Measurements from ENCODE around the gene GSG1L. TPM values are rescaled to one million over a fixed set of nuclear protein-coding genes. Genes with fewer than 3 reads are reported as not detected.
A peak's percentile ranks its signal among the peaks of the same experiment; 100 is the strongest.

The GSG1L gene
- total and polyA plus RNA-seq, 4 experiments from 2014 or later: 0.27 TPM; not detected in 3

DNA sequence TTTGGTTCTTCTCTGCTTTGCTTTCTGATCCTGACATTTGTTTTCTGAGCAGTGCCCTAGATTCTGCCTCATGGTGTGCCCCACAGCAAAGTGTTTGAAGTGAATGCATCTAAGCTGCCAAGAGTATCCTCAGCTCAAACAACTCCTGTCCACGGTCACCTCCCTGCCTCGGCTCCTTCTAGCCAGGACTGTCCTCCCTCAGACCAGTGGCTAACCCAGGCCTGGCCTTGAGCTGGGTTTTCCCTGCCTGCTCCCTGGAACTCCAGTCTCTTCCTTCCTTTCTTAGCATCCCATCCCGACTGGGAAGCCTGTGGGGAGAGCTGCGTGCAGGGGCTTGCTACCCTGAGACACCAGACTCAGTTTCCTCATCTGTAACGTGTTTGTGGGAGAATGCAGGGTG lies 256.5 kb downstream of the GSG1L start:
- Mint-ChIP-seq H3K27me3 (peaks cover 16 to 24% of the 10 kb centered on the region in 2 donors), H3K4me3 (no peak overlapping the region), H3K27ac (no peak overlapping the region), H3K36me3 (no peaks in the 10 kb centered on the region), H3K4me1 (peaks cover 4 to 9% (median 9%) of the 10 kb centered on the region in 4 donors), H3K9me3 (peaks cover 0 to 4% (median 0%) of the 10 kb centered on the region in 8 donors)
- no peaks in the 10 kb centered on the region for H3K9me3 ChIP-seq (ENCODE audit: control insufficient read depth in 1 of 2, low read length in 2 of 2)
- H3K4me1 ChIP-seq (ENCODE audit: insufficient read depth, low read length): no peaks in the 10 kb centered on the region
- DNase-seq: no peak
- intact Hi-C loops (cut with micrococcal nuclease): no loop called here
- ChIA-PET CTCF (ENCODE audit: partially characterized antibody) (no interaction called here), POLR2A (ENCODE audit: partially characterized antibody) (no interaction called here)
- no peak overlapping the region for H3K4me3 ChIP-seq (ENCODE audit: low read length in 2 of 2)
- no peaks in the 10 kb centered on the region for H3K36me3 ChIP-seq (ENCODE audit: insufficient read depth, low read length)
- no peaks in the 10 kb centered on the region for H3K27me3 ChIP-seq (ENCODE audit: insufficient read depth, low read length)
- H3K27ac ChIP-seq (ENCODE audit: low read depth, low read length): no peak overlapping the region

DNA sequence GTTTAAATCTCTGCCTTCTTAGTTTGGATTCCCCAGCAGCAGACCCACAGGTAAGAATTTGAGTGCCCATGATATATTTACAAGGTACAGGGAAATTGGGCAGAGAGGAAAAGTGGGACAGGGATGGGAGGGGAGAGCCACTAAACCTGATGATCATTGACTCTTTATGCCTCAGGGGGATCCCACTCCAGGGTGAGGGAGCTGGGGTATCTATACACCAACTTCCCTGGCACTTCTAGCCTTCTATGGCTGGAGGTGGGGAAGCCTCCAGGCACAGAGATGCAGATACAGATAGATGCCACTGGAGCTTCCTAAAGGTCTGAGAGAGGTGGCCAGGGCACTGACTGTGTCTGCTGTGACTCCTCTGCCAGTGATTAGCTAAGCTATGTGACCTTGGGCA lies 257.1 kb downstream of the GSG1L start:
- H3K36me3 ChIP-seq (ENCODE audit: insufficient read depth, low read length): no peaks in the 10 kb centered on the region
- Mint-ChIP-seq H3K27me3 (peaks cover 16 to 24% of the 10 kb centered on the region in 2 donors), H3K9me3 (peaks cover 0 to 4% (median 0%) of the 10 kb centered on the region in 8 donors), H3K4me1 (peaks cover 4 to 9% (median 9%) of the 10 kb centered on the region in 4 donors), H3K4me3 (no peak overlapping the region), H3K27ac (peak overlapping the region in 2 of 7 donors; percentile 33 to 59), H3K36me3 (no peaks in the 10 kb centered on the region)
- H3K4me1 ChIP-seq (ENCODE audit: insufficient read depth, low read length): no peaks in the 10 kb centered on the region
- H3K9me3 ChIP-seq (ENCODE audit: control insufficient read depth in 1 of 2, low read length in 2 of 2): no peaks in the 10 kb centered on the region
- CTCF ChIA-PET (ENCODE audit: partially characterized antibody): no interaction called here
- intact Hi-C loops (cut with micrococcal nuclease): no loop called here
- no peak overlapping the region for H3K27ac ChIP-seq (ENCODE audit: low read depth, low read length)
- POLR2A ChIA-PET (ENCODE audit: partially characterized antibody): no interaction called here
- no peak overlapping the region for H3K4me3 ChIP-seq (ENCODE audit: low read length in 2 of 2)
- no peak for DNase-seq
- no peaks in the 10 kb centered on the region for H3K27me3 ChIP-seq (ENCODE audit: insufficient read depth, low read length)

DNA sequence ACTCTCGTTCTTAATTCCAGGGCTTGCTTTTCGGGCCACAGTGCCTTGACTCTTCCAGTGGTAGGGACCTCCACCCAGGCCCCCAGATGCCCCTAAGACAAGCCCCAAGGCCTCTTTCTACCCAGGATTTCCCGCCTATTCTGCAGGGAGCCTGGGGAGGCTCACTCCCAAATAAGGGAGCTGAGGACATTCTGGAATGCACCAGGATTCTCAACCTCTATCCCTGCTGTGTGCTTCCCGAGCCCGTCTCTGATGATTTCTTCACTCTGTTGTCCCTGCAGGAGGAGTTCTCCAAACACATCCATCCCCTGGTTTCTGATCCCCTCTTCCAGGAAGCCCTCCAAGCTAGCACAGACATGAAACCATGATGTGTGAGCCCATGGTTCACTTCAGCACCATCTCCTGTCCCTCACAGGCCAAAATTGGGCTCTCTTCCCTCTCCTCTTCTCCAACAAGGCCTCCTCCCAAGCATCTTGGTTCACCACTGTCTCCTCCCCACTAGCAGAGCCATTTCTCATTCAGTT lies 257.6 kb downstream of the GSG1L start:
- no peaks in the 10 kb centered on the region for H3K36me3 ChIP-seq (ENCODE audit: insufficient read depth, low read length)
- intact Hi-C loops (cut with micrococcal nuclease): no loop called here
- no peaks in the 10 kb centered on the region for H3K4me1 ChIP-seq (ENCODE audit: insufficient read depth, low read length)
- Mint-ChIP-seq H3K9me3 (peaks cover 0 to 4% (median 0%) of the 10 kb centered on the region in 8 donors), H3K27ac (peak overlapping the region in 2 of 7 donors; percentile 33 to 59), H3K4me3 (no peak overlapping the region), H3K27me3 (peaks cover 16 to 25% of the 10 kb centered on the region in 2 donors), H3K4me1 (peaks cover 4 to 9% (median 9%) of the 10 kb centered on the region in 4 donors), H3K36me3 (no peaks in the 10 kb centered on the region)
- no peak for DNase-seq
- H3K27me3 ChIP-seq (ENCODE audit: insufficient read depth, low read length): no peaks in the 10 kb centered on the region
- H3K27ac ChIP-seq (ENCODE audit: low read depth, low read length): no peak overlapping the region
- CTCF ChIA-PET (ENCODE audit: partially characterized antibody): no interaction called here
- no peaks in the 10 kb centered on the region for H3K9me3 ChIP-seq (ENCODE audit: control insufficient read depth in 1 of 2, low read length in 2 of 2)
- POLR2A ChIA-PET (ENCODE audit: partially characterized antibody): no interaction called here
- H3K4me3 ChIP-seq (ENCODE audit: low read length in 2 of 2): no peak overlapping the region

- Mint-ChIP-seq H3K27me3 (peaks cover 14 to 23% of the 10 kb centered on the region in 2 donors), H3K4me1 (peaks cover 4 to 9% (median 9%) of the 10 kb centered on the region in 4 donors), H3K4me3 (peak overlapping the region in 5 of 8 donors; percentile 21 to 61 (median 57)), H3K36me3 (no peaks in the 10 kb centered on the region), H3K27ac (peak overlapping the region in 1 of 7 donors; percentile 6), H3K9me3 (peaks cover 0 to 4% (median 0%) of the 10 kb centered on the region in 8 donors)
- intact Hi-C loops (cut with micrococcal nuclease): no loop called here
- no peaks in the 10 kb centered on the region for H3K36me3 ChIP-seq (ENCODE audit: insufficient read depth, low read length)
- no peak overlapping the region for H3K27ac ChIP-seq (ENCODE audit: low read depth, low read length)
- H3K4me1 ChIP-seq (ENCODE audit: insufficient read depth, low read length): no peaks in the 10 kb centered on the region
- H3K27me3 ChIP-seq (ENCODE audit: insufficient read depth, low read length): no peaks in the 10 kb centered on the region
- no peaks in the 10 kb centered on the region for H3K9me3 ChIP-seq (ENCODE audit: control insufficient read depth in 1 of 2, low read length in 2 of 2)
- CTCF ChIA-PET (ENCODE audit: partially characterized antibody): no interaction called here
- no peak for DNase-seq
- POLR2A ChIA-PET (ENCODE audit: partially characterized antibody): no interaction called here
- no peak overlapping the region for H3K4me3 ChIP-seq (ENCODE audit: low read length in 2 of 2)
Measured at GRCh38 chr16:27803775-27804549, 259.6 kb downstream of the GSG1L start.

- Histone ChIP-seq H3K27ac (ENCODE audit: low read depth, low read length) (no peak overlapping the region), H3K4me3 (ENCODE audit: low read length in 2 of 2) (no peak overlapping the region), H3K9me3 (ENCODE audit: control insufficient read depth in 1 of 2, low read length in 2 of 2) (no peaks in the 10 kb centered on the region), H3K27me3 (ENCODE audit: insufficient read depth, low read length) (no peaks in the 10 kb centered on the region), H3K36me3 (ENCODE audit: insufficient read depth, low read length) (no peaks in the 10 kb centered on the region), H3K4me1 (ENCODE audit: insufficient read depth, low read length) (no peaks in the 10 kb centered on the region)
- H3K9me3 Mint-ChIP-seq: peaks cover 0 to 4% (median 0%) of the 10 kb centered on the region in 8 donors
- H3K36me3 Mint-ChIP-seq: no peaks in the 10 kb centered on the region
- ChIA-PET POLR2A (ENCODE audit: partially characterized antibody) (no interaction called here), CTCF (ENCODE audit: partially characterized antibody) (no interaction called here)
- H3K4me1 Mint-ChIP-seq: peaks cover 4 to 9% (median 9%) of the 10 kb centered on the region in 4 donors
- no peak overlapping the region for H3K27ac Mint-ChIP-seq
- DNase-seq: no peak
- H3K4me3 Mint-ChIP-seq: no peak overlapping the region
- intact Hi-C loops (cut with micrococcal nuclease): no loop called here
- H3K27me3 Mint-ChIP-seq: peaks cover 14 to 23% of the 10 kb centered on the region in 2 donors
Measured at GRCh38 chr16:27802664-27803439, 260.7 kb downstream of the GSG1L start.

GRCh38 chr16:27801289-27801945 lies 262.1 kb downstream of the GSG1L start:
- peaks cover 0 to 4% (median 0%) of the 10 kb centered on the region in 8 donors for H3K9me3 Mint-ChIP-seq
- Histone ChIP-seq H3K4me1 (ENCODE audit: insufficient read depth, low read length) (no peaks in the 10 kb centered on the region), H3K36me3 (ENCODE audit: insufficient read depth, low read length) (no peaks in the 10 kb centered on the region), H3K4me3 (ENCODE audit: low read length in 2 of 2) (no peak overlapping the region), H3K9me3 (ENCODE audit: control insufficient read depth in 1 of 2, low read length in 2 of 2) (no peaks in the 10 kb centered on the region), H3K27ac (ENCODE audit: low read depth, low read length) (no peak overlapping the region), H3K27me3 (ENCODE audit: insufficient read depth, low read length) (no peaks in the 10 kb centered on the region)
- H3K36me3 Mint-ChIP-seq: no peaks in the 10 kb centered on the region
- peaks cover 18 to 20% of the 10 kb centered on the region in 2 donors for H3K27me3 Mint-ChIP-seq
- DNase-seq: no peak
- intact Hi-C loops (cut with micrococcal nuclease): no loop called here
- H3K27ac Mint-ChIP-seq: no peak overlapping the region
- POLR2A ChIA-PET (ENCODE audit: partially characterized antibody): no interaction called here
- H3K4me1 Mint-ChIP-seq: peaks cover 4 to 9% (median 9%) of the 10 kb centered on the region in 4 donors
- no peak overlapping the region for H3K4me3 Mint-ChIP-seq
- CTCF ChIA-PET (ENCODE audit: partially characterized antibody): interaction anchor here (0.6 kb wide), 1 partner anchor 38 kb away, joined by 3 read pairs; no protein-coding TSS in a partner anchor

DNA sequence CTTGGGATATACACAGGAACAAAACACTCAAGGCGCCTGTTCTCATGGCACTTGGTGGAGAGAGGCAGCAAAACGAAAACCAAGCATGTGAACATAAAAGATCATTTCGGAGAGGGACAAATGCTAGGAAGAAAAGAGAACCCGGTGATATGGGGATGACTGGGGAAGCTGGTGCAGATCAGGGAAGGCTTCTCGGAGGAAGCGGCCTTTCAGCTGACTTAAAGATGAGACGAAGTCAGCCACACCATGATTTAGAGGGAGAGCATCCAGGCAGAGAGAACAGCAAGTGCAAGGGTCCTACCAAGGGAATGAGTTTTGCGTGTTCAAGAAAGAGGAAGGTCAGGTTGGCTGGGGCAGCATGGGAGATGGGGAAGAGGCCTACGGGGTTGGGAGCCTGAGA lies 262.7 kb downstream of the GSG1L start:
- ChIA-PET CTCF (ENCODE audit: partially characterized antibody) (interaction anchor here (0.6 kb wide), 1 partner anchor 38 kb away, joined by 3 read pairs; no protein-coding TSS in a partner anchor), POLR2A (ENCODE audit: partially characterized antibody) (no interaction called here)
- H3K36me3 Mint-ChIP-seq: no peaks in the 10 kb centered on the region
- Histone ChIP-seq H3K27ac (ENCODE audit: low read depth, low read length) (no peak overlapping the region), H3K27me3 (ENCODE audit: insufficient read depth, low read length) (no peaks in the 10 kb centered on the region), H3K4me3 (ENCODE audit: low read length in 2 of 2) (no peak overlapping the region), H3K36me3 (ENCODE audit: insufficient read depth, low read length) (no peaks in the 10 kb centered on the region), H3K9me3 (ENCODE audit: control insufficient read depth in 1 of 2, low read length in 2 of 2) (no peaks in the 10 kb centered on the region), H3K4me1 (ENCODE audit: insufficient read depth, low read length) (no peaks in the 10 kb centered on the region)
- no peak overlapping the region for H3K4me3 Mint-ChIP-seq
- H3K9me3 Mint-ChIP-seq: peaks cover 0 to 4% (median 0%) of the 10 kb centered on the region in 8 donors
- intact Hi-C loops (cut with micrococcal nuclease): no loop called here
- peaks cover 15 to 16% of the 10 kb centered on the region in 2 donors for H3K27me3 Mint-ChIP-seq
- peaks cover 4 to 9% (median 7%) of the 10 kb centered on the region in 4 donors for H3K4me1 Mint-ChIP-seq
- H3K27ac Mint-ChIP-seq: no peak overlapping the region
- no peak for DNase-seq
